ENCODE data around the gene EVI2A. TPM values are rescaled to one million over a fixed set of nuclear protein-coding genes. Genes with fewer than 3 reads are reported as not detected.
A peak's percentile ranks its signal among the peaks of the same experiment; 100 is the strongest.
"Not testable (repeated sequence)": the region's sequence is repeated elsewhere in the genome, so short reads cannot be mapped to it uniquely, and the experiment has no call there.

Gene EVI2A
- total RNA-seq, 1 experiment from 2014 or later = 2.6 TPM

GRCh38 chr17:31313982-31314781, 7.2 kb downstream of the EVI2A start, which contains the start of gene EVI2B:
Gene EVI2B, minus strand, starts transcription at chr17:31314054. Its CDS starts 8,445 bp downstream, at chr17:31305609.
- Mint-ChIP-seq H3K4me1 (ENCODE audit: insufficient read depth, unreplicated experiment) (peaks cover 29% of the 10 kb centered on the region), H3K4me3 (ENCODE audit: unreplicated experiment) (peak within 1 kb of the TSS; percentile 61), H3K27ac (ENCODE audit: low read depth, unreplicated experiment) (peak within 1 kb of the TSS; percentile 88), H3K36me3 (ENCODE audit: insufficient read depth, unreplicated experiment) (peaks cover 6% of the 10 kb centered on the region), H3K9me3 (ENCODE audit: unreplicated experiment) (no peaks in the 10 kb centered on the region), H3K27me3 (ENCODE audit: insufficient read depth, unreplicated experiment) (no peaks in the 10 kb centered on the region)
- intact Hi-C loops (cut with micrococcal nuclease) = no loop called here
- no peak for TF ChIP-seq CTCF (IDR thresholded peaks at IDR 0.05; ENCODE audit: unreplicated experiment)
- peak; percentile 83 for DNase-seq (ENCODE audit: unreplicated experiment)
- no TSS peak for BruUV-seq (replicated peaks)
- ChIA-PET POLR2A (interaction anchor here (0.6 to 2.0 kb wide), 12 partner anchors 9 to 492 kb away, joined by 3 to 8 read pairs (median 3); no protein-coding TSS in a partner anchor), CTCF (no interaction called here)

- H3K27ac Mint-ChIP-seq (ENCODE audit: low read depth, unreplicated experiment); BruUV-seq (replicated peaks); intact Hi-C loops (cut with micrococcal nuclease); H3K4me3 Mint-ChIP-seq (ENCODE audit: unreplicated experiment); H3K27me3 Mint-ChIP-seq (ENCODE audit: insufficient read depth, unreplicated experiment); CTCF ChIA-PET; DNase-seq (ENCODE audit: unreplicated experiment); H3K9me3 Mint-ChIP-seq (ENCODE audit: unreplicated experiment): not testable (repeated sequence)
- Mint-ChIP-seq H3K4me1 (ENCODE audit: insufficient read depth, unreplicated experiment) (peaks cover 25% of the 10 kb centered on the region), H3K36me3 (ENCODE audit: insufficient read depth, unreplicated experiment) (peaks cover 13% of the 10 kb centered on the region)
- POLR2A ChIA-PET = interaction anchor here (0.6 to 1.4 kb wide), 6 partner anchors 9 to 45 kb away, joined by 3 to 5 read pairs (median 3); no protein-coding TSS in a partner anchor
These were observed 9.2 kb downstream of the EVI2A start for GRCh38 chr17:31312223-31312622.

GRCh38 chr17:31311526-31311925, 9.9 kb downstream of the EVI2A start:
- no peaks in the 10 kb centered on the region for H3K9me3 Mint-ChIP-seq (ENCODE audit: unreplicated experiment)
- no TSS peak for BruUV-seq (replicated peaks)
- H3K36me3 Mint-ChIP-seq (ENCODE audit: insufficient read depth, unreplicated experiment) = peaks cover 13% of the 10 kb centered on the region
- intact Hi-C loops (cut with micrococcal nuclease) = no loop called here
- no peak for TF ChIP-seq CTCF (IDR thresholded peaks at IDR 0.05; ENCODE audit: unreplicated experiment)
- no peak for DNase-seq (ENCODE audit: unreplicated experiment)
- ChIA-PET POLR2A (interaction anchor here (0.6 to 1.4 kb wide), 3 partner anchors 9 to 44 kb away, joined by 3 to 5 read pairs (median 3); no protein-coding TSS in a partner anchor), CTCF (no interaction called here)
- H3K4me3 Mint-ChIP-seq (ENCODE audit: unreplicated experiment) = no peak overlapping the region
- peaks cover 25% of the 10 kb centered on the region for H3K4me1 Mint-ChIP-seq (ENCODE audit: insufficient read depth, unreplicated experiment)
- no peak overlapping the region for H3K27ac Mint-ChIP-seq (ENCODE audit: low read depth, unreplicated experiment)
- H3K27me3 Mint-ChIP-seq (ENCODE audit: insufficient read depth, unreplicated experiment) = no peaks in the 10 kb centered on the region

GRCh38 chr17:31310886-31311285, 10.5 kb downstream of the EVI2A start:
- ChIA-PET CTCF (no interaction called here), POLR2A (interaction anchor here (0.6 to 1.4 kb wide), 2 partner anchors 8 to 97 kb away, joined by 4 to 5 read pairs; no protein-coding TSS in a partner anchor)
- peaks cover 15% of the 10 kb centered on the region for H3K36me3 Mint-ChIP-seq (ENCODE audit: insufficient read depth, unreplicated experiment)
- intact Hi-C loops (cut with micrococcal nuclease) = no loop called here
- BruUV-seq (replicated peaks) = no TSS peak
- no peaks in the 10 kb centered on the region for H3K9me3 Mint-ChIP-seq (ENCODE audit: unreplicated experiment)
- DNase-seq (ENCODE audit: unreplicated experiment) = no peak
- H3K4me1 Mint-ChIP-seq (ENCODE audit: insufficient read depth, unreplicated experiment) = peaks cover 28% of the 10 kb centered on the region
- no peak overlapping the region for H3K27ac Mint-ChIP-seq (ENCODE audit: low read depth, unreplicated experiment)
- no peaks in the 10 kb centered on the region for H3K27me3 Mint-ChIP-seq (ENCODE audit: insufficient read depth, unreplicated experiment)
- no peak for TF ChIP-seq CTCF (IDR thresholded peaks at IDR 0.05; ENCODE audit: unreplicated experiment)
- H3K4me3 Mint-ChIP-seq (ENCODE audit: unreplicated experiment) = no peak overlapping the region

Measured in MCF 10A (cell line).